GM21381 (cell line): ENCODE measurements around the gene KRT27.
"Not testable (repeated sequence)": the region's sequence is repeated elsewhere in the genome, so short reads cannot be mapped to it uniquely, and the experiment has no call there.

ENCODE experiments used
- ATAC-seq: cut with Tn5 transposase; IDR thresholded peaks from one replicate; pipeline ENCODE4 v1.9.1; 2021; ENCODE audit warnings: mild to moderate bottlenecking, moderate library complexity; ENCODE audit not compliant: unreplicated experiment

The KRT27 gene, protein sequence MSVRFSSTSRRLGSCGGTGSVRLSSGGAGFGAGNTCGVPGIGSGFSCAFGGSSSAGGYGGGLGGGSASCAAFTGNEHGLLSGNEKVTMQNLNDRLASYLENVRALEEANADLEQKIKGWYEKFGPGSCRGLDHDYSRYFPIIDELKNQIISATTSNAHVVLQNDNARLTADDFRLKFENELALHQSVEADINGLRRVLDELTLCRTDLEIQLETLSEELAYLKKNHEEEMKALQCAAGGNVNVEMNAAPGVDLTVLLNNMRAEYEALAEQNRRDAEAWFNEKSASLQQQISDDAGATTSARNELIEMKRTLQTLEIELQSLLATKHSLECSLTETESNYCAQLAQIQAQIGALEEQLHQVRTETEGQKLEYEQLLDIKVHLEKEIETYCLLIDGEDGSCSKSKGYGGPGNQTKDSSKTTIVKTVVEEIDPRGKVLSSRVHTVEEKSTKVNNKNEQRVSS

GRCh38 chr17:40782450-40782849 is at the start of gene KRT27:
Gene KRT27 (minus strand): TSS chr17:40782550. CDS start chr17:40782493, 57 bp downstream.
- no peak for ATAC-seq

DNA sequence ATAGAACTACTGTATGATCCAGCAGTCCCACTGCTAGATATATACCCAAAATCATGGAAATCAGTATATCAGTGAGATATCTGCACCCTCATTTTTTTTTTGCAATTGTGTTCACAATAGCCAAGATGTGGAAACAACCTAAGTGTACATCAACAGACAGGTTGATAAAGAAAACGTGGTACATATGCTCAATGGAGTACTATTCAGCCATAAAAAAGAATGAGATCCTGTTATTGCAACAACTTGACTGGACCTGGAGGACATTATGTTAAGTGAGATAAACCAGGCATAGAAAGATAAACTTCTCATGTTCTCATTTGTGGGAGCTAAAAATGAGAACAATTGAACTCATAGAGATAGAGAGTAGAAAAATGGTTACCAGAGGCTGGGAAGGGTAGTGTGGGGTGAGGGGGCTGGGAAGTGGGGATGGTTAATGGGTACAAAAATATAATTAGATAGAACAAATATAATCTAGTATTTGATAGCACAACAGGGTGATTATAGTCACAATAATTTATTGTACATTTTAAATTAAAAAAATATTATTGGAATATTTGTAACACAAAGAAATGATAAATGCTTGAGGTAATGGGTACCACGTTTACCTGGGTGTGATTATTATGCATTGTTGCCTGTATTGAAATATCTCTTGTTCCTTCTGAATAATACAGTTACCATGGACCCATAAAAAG is 47.9 kb upstream of the KRT27 start:
- ATAC-seq: no peak

GRCh38 chr17:40828454-40829044 is 46.2 kb upstream of the KRT27 start:
- no peak for ATAC-seq

GRCh38 chr17:40827746-40828453 is 45.5 kb upstream of the KRT27 start:
- ATAC-seq: no peak

DNA sequence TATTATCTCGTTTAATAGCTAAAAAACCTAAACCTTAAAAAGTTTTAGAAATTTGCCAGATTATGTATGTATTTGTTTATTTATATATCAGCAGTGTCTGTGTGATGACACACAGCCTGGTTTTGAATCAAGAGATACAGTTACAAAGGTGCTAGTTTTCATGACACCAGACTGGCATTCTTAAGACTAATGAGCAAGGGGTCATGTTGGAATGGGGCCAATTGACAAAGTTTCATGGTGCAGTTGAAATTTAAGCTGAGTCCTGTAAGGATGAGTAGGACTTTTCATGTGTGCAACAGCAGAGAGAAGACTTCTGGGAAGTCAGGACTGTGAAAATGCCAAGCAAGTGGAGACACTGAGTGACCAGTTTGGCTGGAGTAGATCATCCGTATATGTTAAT is 43.2 kb upstream of the KRT27 start:
- ATAC-seq: no peak

DNA sequence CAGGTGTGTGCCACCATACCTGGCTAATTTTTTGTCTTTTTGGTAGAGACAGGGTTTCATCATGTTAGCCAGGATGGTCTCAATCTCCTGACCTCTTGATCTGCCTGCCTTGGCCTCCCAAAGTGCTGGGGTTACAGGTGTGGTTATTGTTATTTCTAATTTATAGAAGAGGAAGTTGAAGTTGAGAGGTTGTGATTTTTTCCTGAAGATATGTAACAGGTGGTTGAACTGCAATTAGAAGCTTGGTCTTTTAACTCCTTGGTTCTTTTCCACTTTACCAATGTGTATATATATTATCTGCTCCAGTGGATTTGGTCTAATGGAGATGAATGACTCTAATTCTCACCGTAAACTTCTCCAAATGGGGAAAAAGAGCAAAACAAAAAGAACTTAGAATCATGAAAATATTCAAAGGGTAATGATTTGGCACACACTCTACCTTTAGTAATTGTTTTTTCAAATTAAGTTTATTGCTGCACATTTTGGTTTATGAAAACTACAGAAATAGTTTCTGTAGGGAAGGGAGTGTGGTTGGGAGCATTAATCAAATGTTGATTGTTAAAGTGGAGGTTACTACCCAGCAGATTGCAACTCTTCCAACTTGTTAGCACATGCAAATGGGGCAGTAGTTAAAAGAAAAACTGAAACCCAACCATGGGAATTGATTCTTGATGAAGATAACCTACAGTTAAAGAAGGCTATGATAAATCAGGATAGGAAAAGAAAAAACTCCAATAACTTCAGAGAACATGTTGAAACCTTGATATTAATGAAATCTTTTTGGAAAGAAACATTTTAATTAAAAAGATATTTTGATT is 41.9 kb upstream of the KRT27 start:
- no peak for ATAC-seq

GRCh38 chr17:40822132-40822812 is 39.9 kb upstream of the KRT27 start, which contains the start of gene KRT10:
Gene KRT10 (minus strand): TSS chr17:40822614. CDS start chr17:40822585, 29 bp downstream.
- ATAC-seq: no peak

DNA sequence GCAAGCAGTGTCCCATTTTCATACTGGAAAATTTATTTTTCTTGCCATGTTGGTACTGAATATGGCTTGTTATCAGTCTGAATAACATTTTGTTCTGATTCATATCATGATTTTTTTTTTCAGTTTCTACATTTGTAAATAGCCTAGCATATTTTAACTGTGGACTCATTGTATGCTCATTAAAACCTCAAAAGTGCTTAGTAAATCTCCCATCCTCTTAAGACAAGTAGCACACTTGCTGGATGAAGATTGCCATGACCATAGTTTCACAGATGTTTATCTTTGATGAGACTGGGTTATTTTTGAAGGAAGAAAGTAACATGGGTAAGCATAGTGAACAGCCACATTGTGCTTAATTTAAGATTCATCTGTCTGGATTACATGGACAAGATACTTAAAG is 39.2 kb upstream of the KRT27 start:
- no peak for ATAC-seq

DNA sequence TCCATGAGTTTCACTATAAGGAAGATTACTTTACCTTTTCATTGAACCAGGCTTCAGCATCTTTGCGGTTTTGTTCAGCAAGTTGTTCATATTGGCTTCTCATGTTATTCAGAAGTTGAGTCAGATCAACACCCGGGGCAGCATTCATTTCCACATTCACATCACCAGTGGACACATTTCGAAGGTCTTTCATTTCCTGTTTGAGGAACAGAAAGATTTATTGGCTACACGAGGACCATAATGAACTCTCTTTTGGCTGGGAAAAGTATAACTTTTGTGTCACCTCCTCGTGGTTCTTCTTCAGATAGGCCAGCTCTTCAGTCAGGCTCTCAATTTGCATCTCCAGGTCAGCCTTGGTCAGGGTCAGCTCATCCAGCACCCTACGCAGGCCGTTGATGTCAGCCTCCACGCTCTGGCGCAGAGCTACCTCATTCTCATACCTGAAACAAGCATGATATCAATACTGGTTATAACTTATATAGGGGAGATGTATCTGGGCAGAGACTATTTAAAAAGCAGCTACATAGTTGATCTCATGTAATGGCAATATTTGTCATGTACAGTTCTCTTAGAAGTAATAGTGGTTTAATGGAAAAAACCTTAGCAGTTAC is 38.0 kb upstream of the KRT27 start:
- ATAC-seq: no peak

DNA sequence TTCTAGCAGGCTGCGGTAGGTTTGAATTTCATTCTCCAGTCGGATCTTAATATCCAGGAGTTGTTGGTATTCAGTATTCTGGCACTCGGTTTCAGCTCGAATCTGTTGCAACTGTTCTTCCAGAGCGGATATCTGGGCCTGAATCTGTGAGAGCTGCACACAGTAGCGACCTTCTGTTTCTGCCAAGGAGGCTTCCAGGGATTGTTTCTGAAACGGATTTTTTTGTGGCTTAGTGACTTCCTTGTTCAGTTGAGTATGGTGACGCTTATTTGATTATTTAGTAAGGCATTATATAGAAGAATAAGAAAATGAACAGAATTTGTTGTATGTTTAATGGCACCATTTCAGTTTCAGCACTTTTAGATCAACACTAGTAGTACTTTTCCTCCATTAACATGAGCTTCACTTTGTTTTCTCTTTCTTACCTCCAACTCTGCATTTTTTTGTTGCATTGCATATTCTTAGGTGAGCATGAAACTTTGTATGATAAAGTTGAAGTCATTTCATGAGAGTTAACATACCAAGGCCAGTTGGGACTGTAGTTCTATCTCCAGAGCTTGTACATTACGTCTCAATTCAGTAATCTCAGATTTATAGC is 37.3 kb upstream of the KRT27 start:
- ATAC-seq: no peak

DNA sequence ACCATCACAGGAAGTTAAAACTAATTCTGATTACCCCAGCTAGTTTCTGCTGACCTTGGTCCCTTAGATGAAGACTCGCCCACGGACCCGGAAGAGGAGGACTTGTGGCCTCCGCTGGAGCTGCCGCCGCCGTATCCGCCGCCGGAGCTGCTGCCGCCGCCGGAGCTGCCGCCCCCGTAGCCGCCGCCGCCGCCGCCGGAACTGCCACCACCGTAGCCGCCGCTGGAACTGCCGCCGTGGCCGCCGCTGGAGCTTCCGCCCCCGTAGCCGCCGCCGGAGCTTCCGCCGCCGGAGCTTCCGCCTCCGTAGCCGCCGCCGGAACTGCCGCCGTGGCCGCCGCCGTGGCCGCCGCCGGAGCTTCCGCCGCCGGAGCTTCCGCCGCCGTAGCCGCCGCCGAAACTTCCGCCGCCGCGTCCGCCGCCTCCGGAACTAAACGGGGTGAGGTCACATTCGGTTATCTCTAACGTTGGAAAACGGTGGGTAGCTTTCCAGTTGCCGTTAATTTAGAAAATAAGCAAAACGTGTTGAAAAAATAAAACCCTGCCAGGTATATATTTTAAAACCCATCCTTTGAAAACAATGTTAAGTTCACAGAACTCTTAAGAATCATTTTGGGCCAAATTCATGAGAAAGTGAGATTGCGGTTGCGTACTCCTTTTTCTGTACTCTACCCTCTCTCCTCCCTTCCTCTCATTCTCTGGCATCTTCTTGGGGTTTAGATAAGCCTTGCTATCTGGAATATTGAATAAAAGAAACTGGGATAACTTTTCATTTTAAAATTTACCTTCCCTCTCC is 36.6 kb upstream of the KRT27 start:
- peak; percentile 76 for ATAC-seq

DNA sequence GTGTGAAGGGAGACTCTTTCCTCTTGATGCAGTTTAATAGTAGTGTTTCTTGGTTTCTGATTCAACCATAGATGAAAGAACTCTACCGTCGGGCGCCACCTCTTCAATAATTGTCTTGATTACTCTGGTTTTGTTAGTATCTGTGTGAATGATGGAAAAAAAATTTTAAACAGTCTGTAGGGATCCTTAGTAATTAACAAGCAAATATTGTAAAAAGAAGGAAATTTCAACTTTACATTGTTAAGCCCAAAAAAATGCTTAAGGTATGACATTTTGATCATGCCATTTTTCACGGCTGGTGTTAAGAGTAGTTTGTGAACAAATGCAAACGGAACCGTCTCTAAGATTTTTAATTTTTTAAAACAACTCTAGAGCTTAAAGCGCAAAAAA is 36.0 kb upstream of the KRT27 start:
- ATAC-seq: no peak

- no peak for ATAC-seq
These were observed 34.8 kb upstream of the KRT27 start for GRCh38 chr17:40817103-40817682.

DNA sequence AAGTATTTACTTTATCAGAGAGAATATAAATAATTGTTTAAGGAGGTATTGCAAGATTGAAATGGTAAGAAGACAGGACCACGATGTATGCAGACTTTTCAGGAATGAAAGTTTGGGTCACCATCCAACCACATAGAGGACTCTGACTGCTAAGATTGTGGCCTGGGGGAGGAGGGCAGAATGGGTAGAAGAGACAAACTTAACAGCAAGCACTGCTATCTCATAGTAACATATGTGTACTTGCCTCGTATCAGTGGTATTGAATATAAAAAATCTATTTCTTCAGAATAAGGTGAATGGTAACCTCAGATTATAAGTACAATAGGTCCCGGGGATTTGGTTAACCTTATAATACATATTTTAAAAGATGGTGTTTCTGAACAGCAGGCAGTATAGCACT is 34.2 kb upstream of the KRT27 start:
- no peak for ATAC-seq

DNA sequence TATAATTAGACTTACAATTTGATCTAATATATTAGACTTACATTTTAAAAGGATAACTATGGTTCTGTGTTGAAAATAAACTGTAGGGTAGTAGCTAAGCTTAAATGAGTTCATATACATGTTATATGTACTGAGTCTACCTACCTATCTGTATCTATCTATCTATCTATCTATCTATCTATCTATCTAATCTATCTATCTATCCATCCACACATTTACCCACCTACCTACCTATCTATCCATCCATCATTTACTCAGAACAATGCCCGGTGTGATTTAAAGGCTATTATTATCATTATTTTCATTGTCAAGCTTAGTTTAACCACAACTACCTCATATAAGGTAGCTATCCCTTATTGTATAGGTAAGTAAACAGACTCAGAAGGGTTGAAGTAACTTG is 33.0 kb upstream of the KRT27 start:
- ATAC-seq: no peak

DNA sequence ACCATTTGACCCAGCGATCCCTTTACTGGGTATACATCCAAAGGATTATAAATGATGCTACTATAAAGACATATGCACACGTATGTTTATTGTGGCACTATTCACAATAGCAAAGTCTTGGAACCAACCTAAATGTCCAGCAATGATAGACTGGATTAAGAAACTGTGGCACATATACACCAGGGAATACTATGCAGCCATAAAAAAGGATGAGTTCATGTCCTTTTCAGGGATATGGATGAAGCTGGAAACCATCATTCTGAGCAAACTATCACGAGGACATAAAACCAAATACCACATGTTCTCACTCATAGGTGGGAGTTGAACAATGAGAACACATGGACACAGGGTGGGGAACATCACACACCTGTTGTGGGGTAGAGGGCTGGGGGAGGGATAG is 32.3 kb upstream of the KRT27 start:
- not testable (repeated sequence) for ATAC-seq

GRCh38 chr17:40813804-40814203 is 31.5 kb upstream of the KRT27 start:
- no peak for ATAC-seq

DNA sequence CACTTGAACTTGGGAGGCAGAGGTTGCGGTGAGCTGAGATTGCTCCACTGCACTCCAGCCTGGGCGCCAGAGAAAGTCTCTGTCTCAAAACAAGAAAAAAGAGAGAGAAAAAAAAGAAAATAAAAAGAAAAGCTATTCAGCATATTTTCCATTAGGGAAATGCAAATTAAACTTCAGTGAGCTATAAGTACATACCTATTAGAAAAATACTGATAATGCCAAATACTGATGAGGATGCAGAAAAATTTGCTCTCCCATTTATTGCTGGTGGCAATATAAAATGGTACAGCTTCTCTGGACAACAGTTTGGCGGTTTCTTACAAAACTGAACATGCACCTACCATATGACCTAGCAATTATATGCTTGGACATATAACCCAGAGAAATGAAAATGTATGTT is 30.3 kb upstream of the KRT27 start:
- no peak for ATAC-seq
